Stimulated activated CD4-positive, alpha-beta T cell treated with anti-CD3 and anti-CD28 coated beads, Interleukin-12 subunit alpha, Interleukin-12 subunit beta, amount 100 ng/mL, for 4 hours (primary cell): ENCODE measurements around the gene SYCE1.
"Not testable (repeated sequence)": the region's sequence is repeated elsewhere in the genome, so short reads cannot be mapped to it uniquely, and the experiment has no call there.

Source experiments
- DNase-seq: peaks from one replicate; pipeline ENCODE4 v3.0.0-alpha.2; 2020

Gene SYCE1, protein sequence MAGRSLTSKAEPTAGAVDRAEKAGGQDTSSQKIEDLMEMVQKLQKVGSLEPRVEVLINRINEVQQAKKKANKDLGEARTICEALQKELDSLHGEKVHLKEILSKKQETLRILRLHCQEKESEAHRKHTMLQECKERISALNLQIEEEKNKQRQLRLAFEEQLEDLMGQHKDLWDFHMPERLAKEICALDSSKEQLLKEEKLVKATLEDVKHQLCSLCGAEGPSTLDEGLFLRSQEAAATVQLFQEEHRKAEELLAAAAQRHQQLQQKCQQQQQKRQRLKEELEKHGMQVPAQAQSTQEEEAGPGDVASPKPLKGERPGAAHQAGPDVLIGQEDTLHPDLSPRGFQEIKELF

DNA sequence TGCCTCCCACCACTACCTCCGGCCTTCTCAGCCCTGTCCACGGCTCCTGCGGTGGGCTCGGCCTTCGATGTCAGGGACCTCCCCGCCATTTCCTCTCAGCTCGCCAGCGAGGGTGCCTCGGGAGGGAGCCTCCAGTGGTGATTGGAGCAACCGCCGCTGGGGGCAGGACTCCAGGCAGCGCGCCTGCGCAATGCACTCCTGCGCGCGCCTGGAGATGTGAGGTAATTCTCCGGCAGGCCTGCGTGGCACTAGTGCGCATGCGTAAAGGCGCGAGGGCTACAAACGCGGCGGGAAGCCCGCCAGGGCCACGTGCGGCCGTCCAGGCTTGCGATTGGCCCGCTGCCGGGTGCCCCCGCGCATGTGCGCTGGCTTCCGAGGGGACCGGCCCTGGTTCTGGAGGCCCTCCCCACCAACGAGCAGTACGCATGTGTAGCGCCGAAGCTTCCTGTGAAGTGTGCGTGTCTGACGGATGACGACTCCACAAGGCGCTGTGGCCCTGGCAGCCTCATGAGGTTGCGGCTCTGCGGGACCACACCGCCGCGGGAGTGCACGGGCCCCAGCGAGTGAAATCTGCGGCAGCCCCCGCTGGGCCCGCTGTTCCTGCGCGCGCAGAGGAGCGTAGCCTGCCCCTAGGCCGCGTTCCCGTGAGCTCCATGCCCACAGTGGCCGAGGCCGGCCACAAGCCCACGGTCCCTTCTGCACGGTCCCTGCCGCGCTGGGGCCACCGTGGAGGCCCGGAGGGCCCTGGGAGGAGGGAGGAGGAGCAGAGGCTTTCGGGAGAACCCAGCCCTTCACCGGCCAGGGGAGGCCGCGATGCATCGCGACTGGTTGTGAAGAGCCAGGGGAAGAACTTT lies at the start of gene SYCE1:
Gene SYCE1, minus strand, starts transcription at position 143 of the 854 bp plus-strand sequence. Its CDS starts 54 bp downstream, at position 89.
- DNase-seq: no peak

DNA sequence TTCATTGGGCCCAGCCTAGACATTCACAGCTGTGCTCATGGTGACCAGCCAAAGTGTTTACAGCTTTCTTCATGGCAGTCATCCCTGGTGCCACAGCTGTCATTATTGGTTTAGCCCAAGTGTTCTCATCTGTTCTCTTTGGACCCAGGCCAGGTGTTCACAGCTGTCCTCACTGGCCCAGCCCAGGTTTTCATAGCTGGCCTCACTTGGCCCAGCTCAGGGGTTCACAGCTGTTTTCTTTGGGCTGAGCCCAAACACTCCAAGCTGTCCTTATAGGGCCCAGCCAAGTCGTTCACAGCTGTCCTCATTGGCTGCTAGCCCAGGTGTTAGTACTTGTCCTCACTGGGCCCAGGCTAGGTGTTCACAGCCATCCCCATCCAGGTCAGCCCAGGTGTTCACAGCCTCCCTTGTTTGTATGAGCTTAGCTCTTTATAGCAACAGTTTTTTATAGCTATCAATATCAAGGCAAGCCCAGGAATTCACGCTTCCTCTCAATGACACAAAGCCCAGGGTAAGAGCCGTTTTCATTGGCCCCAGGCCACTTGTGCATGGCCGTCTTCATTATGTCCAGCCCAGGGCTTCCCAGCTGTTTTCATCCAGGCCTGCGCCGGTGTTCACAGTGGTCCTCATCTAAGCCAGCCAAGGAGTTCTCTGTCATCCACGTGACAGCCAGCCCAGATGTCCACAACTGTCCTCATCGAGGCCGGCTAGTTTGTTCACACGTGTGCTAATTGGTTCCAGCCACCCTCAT lies 49.6 kb upstream of the SYCE1 start:
- DNase-seq: no peak

DNA sequence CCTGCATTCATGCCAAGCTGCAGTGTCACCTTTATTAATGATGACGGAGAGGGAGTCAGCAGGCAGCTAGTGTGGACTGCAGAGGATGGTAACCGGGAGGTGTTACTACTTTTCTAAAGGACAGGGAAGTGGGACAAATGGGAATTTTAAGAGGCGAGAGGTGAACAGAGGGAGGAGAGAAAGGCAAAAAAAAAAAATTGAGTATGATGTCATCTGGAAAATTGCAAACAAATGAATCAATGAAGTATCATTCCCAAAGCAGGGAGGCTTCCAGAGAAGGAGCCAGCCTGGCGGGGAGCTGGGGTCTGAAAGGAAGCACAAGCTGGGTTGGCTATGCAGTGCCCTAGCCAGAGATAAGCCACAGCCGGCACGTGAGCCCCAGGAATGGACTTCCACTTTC lies 48.3 kb upstream of the SYCE1 start:
- no peak for DNase-seq

DNA sequence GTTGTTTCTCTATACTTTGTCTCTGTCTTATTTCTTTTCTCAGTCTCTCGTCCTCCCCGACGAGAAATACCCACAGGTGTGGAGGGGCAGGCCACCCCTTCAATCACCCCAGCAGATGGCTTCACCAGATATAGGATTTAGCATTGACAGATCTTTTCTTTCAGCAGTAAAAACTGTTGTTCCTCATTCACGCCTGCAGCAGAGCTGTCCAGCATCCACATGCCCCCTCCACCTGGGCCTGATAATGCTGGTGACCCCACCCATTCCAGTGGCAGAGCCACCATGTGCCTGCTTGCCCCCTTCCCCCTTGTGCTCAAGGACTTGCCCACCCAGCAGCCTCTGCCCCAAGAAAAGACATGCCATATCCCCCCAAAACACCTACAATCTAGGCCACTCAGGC lies 45.7 kb upstream of the SYCE1 start:
- no peak for DNase-seq

DNA sequence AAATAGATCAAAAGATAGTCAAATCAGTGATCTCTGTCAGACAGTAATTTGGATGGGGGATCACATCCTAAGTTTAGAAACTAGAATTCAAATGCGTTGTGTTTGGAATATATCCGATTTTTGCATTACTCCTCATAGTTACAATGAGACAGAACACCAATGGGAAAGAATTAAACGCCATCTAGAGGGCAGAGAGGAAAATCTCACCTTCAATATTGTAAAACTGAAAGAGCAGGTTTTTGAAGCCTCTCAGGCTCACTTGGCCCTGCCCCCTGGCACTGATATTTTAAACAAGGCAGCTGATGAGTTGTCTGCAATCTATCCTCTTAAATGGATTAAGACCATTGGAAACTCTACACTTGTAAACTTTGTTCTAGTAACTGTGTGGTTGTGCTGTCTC lies 43.5 kb upstream of the SYCE1 start:
- DNase-seq: no peak

DNA sequence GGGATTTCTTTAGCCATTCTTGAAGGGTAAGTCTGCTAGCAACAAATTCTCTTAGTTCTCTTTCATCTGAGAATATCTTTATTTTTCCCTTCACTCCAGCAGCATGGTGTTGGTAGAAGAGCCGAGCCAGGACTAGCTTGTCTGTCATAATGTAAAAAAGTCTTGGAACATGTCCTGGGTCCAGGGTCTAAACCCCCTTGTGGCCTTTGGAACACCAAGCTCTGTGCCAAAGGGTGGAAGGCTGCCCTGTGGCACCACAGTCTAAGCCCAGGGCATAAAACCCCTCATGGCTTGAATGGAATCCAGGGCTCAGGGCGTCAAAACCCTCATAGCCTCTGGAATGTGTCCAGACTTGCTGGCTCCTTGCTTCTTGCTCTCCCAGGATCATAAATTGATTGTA lies 38.1 kb upstream of the SYCE1 start:
- not testable (repeated sequence) for DNase-seq

DNA sequence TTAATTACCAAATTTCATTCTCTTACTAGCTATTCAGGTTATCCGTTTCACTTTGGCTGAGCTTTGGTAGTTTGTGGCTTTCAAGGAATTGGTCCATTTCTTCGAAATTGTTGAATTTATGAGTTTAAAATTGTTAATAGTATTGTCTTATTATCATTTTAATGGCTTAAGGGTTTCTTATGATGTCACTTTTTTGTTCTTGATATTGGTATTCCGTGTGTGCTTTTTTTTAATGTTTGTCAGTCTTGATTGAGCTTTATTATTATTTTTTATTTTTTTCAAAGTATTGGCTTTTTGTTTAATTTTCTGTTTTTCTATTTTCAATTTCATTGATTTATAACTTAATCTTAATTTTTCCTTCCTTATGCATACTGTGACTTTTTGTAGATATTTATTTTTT lies 35.3 kb upstream of the SYCE1 start:
- DNase-seq: no peak

DNA sequence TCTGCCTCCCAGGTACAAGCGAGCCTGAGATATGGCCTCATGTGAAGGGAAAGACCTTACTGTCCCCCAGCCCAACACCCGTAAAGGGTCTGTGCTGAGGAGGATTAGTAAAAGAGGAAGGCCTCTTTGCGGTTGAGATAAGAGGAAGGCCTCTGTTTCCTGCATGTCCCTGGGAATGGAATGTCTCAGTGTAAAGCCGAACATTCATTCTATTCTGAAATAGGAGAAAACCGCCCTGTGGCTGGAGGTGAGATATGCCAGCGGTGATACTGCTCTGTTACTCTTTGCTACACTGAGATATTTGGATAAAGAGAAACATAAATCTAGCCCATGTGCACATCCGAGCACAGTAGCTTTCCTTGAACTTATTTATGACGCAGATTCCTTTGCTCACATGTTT lies 34.5 kb upstream of the SYCE1 start:
- not testable (repeated sequence) for DNase-seq

DNA sequence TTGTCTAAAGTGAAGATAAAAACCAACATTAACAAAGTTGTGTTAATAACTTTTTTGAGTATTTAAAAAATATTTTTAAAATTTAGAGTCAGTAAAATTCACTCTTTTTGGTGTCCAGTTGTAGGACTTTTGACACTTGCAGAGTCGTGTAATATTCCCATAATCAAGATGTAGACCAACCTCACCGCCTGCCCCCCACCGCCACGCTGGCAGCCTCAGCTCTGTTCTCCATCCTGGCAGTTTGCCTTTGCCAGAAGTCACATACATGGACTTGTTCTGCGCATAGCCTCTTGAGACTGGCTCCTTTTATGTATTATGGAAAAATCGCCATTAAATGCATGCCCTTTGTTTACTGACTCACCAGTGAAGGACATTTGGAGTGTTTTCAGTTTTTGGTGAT lies 27.3 kb upstream of the SYCE1 start:
- DNase-seq: no peak

DNA sequence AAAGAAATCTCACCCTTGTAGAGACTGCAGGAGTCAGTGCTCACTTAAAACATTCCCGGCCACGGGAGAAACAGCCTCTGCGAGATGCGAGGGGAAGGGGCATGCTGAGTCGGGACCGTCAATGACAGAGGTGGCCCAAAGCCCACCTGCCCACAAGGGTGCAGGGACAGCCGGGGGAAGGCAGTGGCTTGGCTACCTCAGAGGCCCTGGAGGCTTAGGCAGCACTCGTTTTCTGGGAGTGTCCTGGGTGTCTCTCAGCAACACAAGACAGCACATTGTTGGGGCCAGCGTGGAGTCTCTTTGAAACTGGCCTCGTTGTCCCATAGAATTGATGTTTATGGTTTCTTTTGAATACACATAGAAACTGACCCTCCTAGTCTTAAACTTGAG lies 25.6 kb upstream of the SYCE1 start:
- DNase-seq: no peak

DNA sequence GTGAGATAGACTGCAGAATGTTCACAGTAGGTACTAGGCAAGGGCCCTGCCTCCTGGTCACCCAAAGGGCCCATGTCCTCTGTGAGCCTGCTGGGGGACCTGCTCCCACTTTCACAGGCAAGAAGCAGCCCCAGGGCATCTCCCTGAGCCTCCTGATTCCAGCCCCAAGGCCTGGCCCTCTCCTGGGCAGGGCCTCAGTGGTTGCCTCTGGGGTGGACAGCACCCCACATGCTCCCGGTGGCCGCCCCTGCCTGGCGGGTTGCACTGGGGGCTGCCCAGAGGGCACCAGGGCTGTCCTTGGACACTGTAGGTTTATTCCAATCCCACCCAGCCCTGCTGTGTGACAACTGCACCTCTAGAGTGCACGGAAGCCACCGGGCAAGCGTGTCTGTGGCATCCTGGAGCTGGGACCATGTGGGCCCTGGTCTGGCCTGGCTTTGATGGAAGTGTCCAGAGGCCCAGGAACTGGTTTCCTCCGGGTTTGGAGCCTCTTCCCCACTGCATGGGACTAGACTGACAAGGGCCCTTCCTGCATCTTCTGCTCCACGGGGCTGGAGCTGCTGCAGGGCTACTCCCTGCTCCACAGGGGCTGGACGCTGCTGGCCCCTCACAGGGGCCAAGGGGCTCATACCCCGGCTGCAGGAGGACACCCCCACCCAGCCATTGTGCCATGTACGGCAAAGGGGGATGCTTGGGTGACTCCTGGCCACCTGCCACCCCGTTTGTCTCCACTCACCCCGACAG lies 25.0 kb upstream of the SYCE1 start:
- no peak for DNase-seq

DNA sequence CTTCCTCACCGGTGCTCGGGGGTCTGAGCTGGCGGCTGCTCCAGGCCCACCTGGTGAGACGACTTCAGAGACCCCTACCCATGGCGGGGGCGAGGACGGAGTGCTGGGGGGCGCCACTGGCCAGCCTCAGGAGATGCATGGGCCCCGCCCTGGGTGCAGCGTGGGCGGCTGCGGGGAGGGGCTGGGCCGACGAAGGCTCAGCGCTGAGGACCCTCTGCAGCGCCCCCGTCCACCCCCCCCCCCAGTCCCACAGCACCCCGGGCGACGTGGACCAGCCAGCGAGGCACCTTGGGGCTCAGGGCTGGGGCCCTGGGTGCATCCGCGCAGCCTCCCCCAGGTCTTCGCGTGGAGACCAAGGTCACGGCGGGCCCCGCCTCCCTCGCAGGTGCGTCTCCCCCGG lies 11.7 kb upstream of the SYCE1 start:
- DNase-seq: not testable (repeated sequence)

DNA sequence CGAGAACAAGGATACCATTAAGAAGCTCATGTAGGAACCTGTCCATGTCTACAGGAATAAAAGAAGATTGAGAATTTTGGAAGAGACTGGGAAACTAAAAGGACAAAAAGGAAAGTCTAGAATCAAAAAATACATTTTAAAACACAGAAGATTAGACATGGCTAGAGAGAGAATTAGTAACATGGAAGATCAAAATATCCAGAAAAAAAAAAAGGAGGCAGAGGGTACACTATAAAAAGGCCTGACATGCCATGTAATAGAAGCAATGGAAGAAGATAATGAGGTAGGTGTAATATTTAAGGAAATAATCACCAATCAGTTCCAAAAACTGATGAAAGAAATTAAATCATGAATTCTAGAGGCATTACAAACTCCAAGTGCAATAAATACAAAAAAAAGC lies 8.1 kb upstream of the SYCE1 start:
- DNase-seq: not testable (repeated sequence)

DNA sequence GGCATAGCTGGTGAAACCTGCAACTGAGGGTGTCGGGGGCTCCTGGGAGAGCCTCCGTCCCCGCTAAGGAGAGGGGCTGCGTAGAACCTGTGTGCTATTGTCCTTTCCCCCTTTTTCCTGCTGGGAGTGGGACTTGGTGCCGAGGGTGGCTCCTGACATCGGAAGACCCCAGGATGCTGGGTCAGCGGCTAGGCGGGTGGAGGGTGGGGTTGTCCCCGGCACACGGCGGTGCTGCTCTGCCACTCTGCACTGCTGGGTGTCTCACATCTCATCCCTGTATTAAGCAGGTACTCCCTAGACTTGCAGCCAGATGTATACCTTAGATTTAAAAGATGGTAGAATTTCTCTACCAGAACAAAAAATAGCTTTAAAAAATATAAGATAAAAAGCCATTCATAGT lies 6.7 kb upstream of the SYCE1 start:
- not testable (repeated sequence) for DNase-seq

DNA sequence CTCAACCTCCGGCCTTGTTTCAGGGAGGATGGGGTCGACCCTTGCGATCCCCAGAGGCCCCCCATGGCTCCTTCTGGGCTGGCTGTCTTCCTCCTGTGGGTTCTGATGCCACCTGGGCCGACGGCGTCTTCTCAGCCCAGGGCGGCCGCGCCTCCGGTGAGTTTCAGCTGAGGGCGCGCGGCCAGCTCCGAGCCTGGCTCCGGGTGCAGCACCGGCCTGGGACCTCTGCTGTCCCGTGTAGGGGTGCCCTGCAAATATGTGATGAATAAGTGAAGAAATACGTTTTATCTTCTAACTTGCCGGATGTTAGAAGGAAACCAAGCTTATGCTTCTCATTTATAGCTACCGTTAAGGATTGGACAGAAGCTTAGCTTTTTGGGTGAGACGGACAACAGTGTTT lies 4.4 kb upstream of the SYCE1 start:
- DNase-seq: not testable (repeated sequence)

DNA sequence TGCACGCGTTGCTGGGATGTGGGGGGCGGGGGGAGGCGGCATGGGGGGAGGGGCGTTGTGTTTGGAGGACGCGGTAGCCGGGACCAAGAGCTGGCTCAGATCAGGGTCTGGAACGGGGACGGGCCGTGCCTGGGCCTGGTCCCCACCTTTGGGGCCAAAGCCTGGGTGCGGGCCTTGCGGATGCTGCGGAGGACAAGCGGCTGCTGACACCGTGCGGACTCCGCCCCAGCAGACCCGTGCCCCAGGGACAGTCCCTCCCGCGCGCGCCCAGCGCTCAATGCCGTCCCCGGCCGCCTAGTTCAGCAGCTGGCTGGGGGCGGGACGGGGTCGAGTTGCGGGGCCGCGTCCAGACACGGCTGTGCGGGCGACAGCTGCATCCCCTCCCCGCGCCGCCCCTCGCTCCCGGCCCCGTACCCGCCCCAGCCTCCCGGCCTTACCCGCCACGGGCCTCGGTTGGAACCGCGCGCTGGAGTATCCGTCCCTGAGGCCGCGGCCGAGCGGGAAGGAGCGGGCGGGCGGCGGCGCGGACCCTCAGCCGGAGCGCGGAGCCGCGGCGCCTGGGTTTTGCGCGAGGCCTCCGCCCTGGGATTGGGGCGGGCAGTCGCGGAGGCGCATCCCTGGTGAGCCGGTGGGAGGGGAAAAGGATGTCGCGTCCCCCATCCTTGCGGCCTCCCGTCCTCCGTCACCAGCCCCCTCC lies 3.6 kb upstream of the SYCE1 start:
- not testable (repeated sequence) for DNase-seq

DNA sequence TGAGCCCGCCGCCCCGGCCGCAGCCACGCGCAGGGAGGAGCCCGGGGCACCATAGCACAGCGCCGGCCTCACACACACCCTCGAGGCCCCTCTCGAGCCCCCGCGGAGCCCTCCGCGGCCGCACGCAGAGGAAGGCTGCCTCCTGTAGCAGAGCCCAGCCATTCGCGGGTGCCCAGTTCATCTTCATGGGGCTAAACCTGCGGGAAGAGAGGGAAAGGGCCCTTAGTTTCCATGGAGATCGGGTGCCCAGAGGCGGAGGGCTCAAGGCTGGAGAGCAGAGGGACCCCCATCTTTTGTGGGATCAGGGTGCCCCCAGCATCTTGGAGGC lies 2.9 kb upstream of the SYCE1 start:
- DNase-seq: no peak

DNA sequence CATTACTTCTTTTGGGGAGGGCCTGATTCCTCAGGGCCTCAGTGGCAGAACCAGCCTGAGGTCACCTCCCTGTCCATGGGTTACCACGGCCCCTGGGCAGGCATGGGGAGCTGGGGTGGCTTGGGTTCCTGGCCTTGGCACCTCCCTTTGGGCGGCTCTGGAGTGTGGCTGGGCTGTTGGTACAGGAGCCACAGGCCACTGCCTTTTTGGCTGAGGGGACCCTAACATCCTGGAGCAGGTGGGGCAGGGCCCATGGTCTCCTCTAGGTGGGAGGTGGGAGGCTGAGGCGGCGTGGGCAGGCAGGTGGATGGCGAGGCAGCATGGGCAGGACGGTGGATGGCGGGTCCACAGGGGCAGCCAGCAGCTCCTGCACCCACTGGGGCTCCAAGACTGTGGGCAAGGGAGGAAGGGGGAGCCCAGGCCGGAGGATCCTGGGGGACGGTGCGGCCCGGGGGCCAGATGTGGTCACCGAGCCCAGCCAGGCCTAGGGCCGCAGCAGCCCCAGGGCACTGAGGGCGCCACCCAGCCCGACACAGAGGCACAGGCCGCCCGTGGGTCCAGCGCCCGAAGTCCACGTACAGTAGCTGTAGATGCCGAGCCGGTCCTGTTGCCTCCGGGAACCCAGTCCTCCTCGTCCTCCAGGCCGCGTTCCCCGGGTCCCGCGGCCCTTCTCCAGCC lies 2.4 kb upstream of the SYCE1 start:
- no peak for DNase-seq

DNA sequence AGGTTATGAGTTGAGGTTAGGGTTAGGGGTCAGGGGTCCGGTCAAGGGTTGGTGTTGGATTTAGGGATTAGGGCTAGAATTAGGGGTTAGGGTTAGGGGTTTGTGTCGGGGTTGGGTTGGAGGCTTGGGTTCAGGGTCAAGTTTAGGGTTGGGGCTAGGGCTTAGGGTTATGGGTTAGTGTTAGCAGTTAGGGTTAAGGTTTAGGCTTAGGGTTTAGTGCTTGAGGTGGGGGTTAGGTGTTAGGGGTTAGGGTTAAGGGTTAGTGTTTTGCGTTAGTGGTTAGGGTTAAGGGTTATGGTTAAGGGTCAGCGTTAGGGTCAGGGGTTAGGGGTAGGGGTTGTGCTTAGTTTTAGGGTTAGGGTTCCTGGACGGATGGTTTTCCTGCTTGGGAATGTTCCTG lies 1.7 kb upstream of the SYCE1 start:
- no peak for DNase-seq

DNA sequence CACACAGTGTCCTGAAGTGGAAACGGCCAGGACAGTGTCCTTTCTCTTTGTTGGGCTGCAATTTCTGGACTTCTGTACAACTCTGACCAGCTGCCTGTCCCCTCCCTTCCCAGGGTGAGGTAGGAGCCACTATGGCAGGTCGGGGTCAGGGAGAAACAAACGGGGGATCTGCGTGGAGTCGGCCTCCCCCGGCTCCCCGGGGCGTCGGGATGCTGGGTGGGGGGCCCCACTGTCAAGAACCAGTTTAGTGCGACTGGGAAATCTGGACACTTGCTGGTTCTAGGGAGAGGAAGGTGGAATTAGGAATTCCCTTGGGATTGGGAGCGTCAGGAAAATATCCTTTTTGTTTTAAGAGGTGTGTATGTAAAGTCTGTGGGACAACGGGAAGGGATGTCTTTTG lies 567 bp downstream of the SYCE1 start:
- DNase-seq: no peak

DNA sequence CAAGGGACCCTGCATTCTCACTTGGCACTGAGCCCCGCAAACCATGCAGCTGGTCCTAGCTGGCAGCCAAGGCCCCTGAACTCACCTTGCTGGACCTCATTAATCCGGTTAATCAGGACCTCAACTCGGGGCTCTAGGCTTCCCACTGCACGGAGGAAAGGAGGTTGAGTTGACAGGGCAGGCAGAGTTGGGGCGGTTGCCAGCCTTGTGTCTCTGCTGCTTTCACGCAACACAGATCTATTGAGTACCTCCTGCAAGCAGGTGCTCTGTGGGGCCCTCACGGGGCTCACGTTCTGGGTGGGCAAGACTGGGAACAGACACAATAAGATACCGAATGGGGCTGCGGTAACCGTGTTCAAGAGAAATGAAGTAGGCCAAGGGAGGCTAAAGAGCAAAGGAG lies 6.2 kb downstream of the SYCE1 start:
- no peak for DNase-seq

DNA sequence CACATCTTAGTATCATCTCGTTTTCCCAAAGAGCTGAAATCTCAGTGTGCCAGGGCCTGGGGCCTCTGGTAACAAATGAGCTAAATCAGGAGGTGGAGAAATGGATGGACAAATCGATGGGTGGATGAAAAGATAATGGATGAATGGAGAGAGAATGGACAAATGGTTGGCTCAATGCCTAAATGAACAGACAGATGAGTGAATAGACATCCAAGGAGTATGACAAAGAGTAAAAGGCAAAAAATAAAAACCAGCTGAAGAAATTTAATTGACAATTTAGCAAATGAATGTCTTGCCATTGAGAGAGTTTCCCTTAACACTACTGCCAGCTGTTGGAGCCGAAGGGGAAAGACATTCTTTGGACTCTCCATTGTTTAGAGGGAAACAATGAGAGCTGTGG lies 8.0 kb downstream of the SYCE1 start:
- DNase-seq: no peak
